ENCODE results near the gene PCBD1.
A peak's percentile ranks its signal among the peaks of the same experiment; 100 is the strongest.

The PCBD1 gene

DNA sequence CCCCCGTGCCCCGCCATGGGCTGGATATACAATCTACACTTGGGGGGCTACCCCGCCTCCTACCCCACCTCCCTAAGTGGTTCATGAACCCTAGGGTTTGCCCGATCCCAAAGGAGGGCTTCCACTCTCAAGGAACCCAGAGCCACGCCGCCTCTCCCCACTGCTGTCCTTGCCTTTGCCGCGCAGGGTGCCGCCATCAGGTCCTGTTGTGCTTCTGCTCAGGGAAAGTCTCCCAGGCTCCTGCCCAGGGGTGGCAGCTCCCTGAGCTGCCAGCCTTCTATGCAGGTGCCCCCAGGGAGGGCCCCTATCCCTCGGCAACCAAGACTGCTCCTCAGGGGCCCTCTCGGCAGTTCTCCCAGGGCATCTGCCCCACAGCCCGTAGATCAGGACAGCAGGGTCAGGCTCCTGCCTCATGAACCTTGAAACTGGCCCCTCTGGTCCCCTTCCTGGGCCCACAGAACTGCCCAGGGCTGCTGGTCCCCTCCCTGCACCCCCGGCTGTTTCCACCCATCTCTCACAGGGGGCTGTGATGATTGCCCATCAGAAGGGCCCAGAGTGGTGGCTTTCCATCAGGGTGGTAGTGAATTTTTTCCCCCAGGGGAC lies 13.0 kb upstream of the PCBD1 start:
- DNase-seq: no peak

GRCh38 chr10:70899096-70899495 lies 10.7 kb upstream of the PCBD1 start:
- no peak for DNase-seq

GRCh38 chr10:70898687-70899086 lies 10.3 kb upstream of the PCBD1 start:
- DNase-seq: no peak

- DNase-seq: no peak
These were observed 8.2 kb upstream of the PCBD1 start for GRCh38 chr10:70896551-70896950.

DNA sequence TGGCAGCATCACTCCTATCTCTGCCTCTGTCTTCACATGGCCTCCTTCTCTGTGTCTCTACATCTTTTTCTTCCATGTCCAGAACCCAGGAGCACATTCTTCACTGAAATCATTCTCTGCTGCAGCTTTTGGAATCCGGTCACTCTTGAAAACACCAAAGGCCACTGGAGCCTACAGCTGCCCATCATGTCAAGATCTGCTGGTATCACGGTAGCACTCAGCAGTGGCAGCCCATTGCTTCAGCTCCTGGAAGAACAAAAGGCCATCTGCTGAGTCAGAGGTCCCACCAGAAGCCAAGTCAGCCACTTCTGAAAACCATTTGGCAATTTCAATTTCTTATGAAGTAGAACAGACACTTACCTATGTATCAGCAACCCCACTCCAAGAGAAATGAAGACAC lies 6.1 kb upstream of the PCBD1 start:
- DNase-seq: no peak

- DNase-seq: no peak
These were observed 5.1 kb upstream of the PCBD1 start for GRCh38 chr10:70893227-70894006.

DNA sequence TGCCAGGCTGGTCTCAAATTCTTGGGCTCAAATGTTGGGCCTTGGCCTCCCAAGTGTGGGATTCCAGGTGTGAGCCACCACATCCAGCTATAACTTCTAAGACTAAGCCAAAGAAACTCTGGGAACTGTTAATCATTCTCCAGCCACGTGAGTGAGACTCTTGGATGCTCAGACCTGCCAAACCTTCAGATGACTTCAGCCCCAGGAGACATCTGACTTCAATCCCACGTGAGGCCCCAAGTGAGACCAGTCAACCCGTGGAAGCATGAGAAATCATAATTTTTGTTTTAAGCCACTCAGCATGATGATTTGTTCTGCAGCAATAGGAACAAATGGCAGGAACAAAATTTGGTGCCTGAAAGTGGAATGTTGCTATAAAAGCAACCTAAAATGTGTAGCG lies 4.3 kb upstream of the PCBD1 start:
- no peak for DNase-seq

DNA sequence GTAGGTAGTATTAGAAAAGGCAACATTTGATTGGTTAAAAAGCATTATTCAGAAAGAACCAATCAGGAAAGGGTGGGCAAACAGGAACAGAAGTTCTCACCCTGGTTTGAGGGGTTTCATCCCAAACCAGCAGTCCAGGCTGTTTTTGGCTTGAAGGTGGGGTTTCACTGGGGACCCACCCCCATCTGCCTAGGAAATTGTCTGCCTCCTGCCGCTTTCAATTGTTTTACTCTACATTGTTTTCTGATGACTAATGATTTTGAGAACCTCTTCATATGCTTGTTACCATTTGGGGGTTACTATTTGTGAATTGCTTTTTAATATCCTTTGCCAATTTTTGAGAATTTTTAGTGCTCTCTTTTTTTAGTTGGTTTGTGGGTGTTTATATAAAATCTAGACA lies 3.3 kb upstream of the PCBD1 start:
- no peak for DNase-seq

DNA sequence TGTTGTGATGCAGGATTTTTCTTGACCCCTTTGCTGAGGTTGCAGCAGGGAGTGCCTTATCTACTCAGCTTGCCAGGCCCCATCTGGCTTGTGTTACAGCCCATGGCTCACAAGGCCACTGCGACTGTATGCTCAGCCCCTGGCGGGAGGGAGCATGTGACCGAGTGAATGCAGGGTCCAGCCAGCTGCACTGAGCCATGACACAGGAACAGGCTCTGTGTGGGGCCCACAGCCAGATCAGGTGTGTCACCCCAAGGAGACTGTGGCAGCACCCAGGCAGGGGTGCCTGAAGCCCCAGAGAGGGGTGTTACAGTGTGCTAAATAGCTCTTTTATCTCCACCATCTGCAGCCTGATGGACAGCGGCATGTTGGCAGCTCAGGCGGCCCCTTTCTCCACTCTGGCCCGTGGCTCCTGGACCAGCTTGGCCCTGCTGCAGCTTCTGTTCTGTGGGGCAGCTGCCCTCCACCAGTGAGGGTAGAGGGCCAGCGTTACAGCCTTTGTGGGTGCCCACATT lies 2.6 kb upstream of the PCBD1 start:
- DNase-seq: no peak

- no peak for DNase-seq
These were observed 926 bp upstream of the PCBD1 start for GRCh38 chr10:70889291-70889690.

DNA sequence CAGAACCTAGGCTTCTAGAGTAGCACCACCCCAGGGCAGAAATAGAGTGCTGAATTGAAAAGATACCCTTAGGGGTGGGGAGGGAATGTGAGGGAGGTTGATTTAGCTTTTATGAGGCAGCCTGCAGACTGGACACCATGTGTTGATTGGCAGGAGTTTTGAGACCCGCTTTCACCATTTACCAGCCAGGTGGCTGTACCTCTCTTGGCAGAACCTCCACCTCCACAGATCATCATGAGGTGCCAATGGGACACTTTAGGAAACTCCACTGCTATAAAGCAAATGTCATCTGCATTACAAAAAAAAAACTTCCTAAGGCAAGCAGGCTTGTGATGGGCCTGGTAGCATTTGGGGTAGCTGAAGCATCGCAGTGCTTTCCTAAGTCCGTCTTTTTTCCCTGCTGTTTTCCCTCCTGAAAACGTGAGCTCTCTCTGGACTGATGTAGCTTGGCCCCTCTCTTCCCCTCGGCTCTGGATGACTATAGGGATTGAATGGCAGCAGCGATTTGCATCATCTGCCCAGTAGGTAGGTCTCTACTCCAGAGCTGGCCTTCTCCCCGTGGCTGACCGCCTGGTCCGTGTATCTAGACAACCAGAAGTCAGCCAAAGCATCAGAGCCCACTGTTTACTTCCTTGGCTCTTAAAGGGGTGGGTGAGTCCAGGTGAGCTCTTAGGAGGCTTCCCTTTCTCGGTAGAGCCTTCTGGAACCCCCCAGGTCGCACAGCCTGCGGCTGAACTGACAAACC lies 1.3 kb downstream of the PCBD1 start:
- no peak for DNase-seq

- no peak for DNase-seq
These were observed 2.1 kb downstream of the PCBD1 start for GRCh38 chr10:70885931-70886903.

- DNase-seq: no peak
These were observed 2.9 kb downstream of the PCBD1 start for GRCh38 chr10:70885481-70885880.

GRCh38 chr10:70884741-70885140 lies 3.6 kb downstream of the PCBD1 start:
- DNase-seq: no peak

GRCh38 chr10:70880077-70880534 lies 8.3 kb downstream of the PCBD1 start:
- peak; percentile 74 to 84 for DNase-seq

DNA sequence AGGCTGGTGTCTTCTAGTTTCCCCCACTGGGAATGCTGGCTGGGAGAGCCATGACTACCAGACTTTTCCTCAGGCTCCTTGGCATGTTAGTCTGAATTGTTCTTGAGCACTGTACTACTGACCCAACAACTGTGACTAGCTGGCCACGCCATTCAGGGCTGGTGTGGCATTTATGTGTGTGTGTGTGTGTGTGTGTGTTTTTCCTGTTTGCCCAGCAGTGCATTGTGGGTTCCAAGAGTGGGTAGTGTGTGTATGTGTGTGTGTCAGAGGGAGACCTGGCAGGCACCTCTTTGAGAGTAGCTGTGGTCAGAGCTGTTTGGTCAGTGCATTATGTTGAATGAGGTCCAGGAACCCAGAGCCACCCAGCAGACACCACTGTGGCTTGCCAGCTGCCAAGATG lies 9.2 kb downstream of the PCBD1 start:
- DNase-seq: no peak

GRCh38 chr10:70874061-70874460 lies 14.3 kb downstream of the PCBD1 start:
- no peak for DNase-seq

GRCh38 chr10:70872291-70872690 lies 16.1 kb downstream of the PCBD1 start:
- no peak for DNase-seq

DNA sequence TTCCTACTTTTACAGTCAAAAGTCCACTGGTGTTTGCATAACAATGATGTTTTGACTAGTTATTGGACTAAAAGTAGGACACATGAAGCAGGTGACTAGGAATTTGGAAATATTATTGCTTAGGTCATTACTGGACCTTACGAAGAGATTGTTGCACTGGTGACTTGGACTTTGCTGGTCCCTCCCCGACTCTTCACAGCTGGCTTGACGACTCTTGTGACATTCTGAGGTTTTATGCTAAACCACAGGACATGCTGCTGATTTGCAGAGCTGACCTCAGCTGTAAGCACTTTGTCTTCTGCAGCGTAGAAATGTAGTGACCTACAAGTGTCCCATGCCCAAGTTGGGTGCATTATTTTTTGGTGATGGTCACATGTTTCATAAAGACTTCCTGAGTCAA lies 21.9 kb downstream of the PCBD1 start:
- no peak for DNase-seq

GRCh38 chr10:70864935-70865334 lies 23.4 kb downstream of the PCBD1 start:
- DNase-seq: no peak

GRCh38 chr10:70863470-70864160 lies 24.8 kb downstream of the PCBD1 start:
- no peak for DNase-seq
